GM18505 (cell line): ENCODE measurements around the gene ZSWIM4.
A peak's percentile ranks its signal among the peaks of the same experiment; 100 is the strongest.

ENCODE experiments used
- ATAC-seq: cut with Tn5 transposase; IDR thresholded peaks from one replicate; pipeline ENCODE4 v1.9.1; 2021; ENCODE audit not compliant: unreplicated experiment
- POLR2A ChIP-seq: IDR thresholded peaks from 4 replicates; pipeline ENCODE4 v1.6.1; 2011; ENCODE audit warnings: borderline replicate concordance; ENCODE audit not compliant: insufficient read depth, insufficient read length; ENCODE audit errors: extremely low read depth

ZSWIM4 gene

GRCh38 chr19:13794398-13794756 is 866 bp upstream of the ZSWIM4 start:
- ATAC-seq = no peak
- no peak for TF ChIP-seq POLR2A

GRCh38 chr19:13795595-13796300 is 505 bp downstream of the ZSWIM4 start:
- peak; percentile 37 for ATAC-seq
- no peak for TF ChIP-seq POLR2A

- TF ChIP-seq POLR2A = no peak
- no peak for ATAC-seq
Observed at GRCh38 chr19:13796301-13797057, 1.2 kb downstream of the ZSWIM4 start.

DNA sequence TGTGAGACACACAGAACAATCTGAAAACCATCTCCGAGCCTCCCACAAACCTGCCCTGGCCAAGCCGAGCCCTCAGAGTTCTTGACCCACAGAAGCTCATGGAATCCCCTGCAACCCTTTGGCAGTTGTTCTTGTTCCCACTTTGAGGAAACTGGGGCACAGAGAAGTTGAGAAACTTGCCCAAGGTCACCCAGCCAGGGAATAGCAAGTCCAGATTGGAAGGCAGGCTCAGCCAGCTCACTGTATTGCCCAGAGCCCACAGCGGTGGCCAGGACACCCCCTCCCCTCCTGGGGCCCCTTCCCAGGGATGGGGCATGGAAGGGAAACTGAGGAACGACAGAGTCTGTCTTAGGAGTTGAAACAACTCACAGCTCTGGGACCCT is 1.8 kb downstream of the ZSWIM4 start:
- no peak for TF ChIP-seq POLR2A
- no peak for ATAC-seq

- TF ChIP-seq POLR2A = no peak
Observed at GRCh38 chr19:13797870-13798269, 2.6 kb downstream of the ZSWIM4 start.

DNA sequence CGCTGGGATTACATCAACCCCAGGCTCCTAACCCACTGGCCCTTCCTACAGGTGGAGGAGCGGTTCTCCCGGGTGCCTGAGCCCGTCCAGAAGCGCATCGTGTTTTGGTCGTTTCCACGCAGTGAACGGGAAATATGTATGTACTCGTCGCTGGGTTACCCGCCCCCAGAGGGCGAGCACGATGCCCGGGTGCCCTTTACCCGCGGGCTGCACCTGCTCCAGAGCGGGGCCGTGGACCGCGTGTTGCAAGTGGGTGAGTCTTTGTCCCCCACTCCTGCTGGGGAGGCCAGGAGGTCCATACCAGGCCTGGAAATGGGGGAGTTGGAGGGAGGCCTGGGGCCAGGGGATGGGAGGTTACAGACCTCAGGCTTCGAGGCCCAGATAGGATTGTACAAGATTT is 4.4 kb downstream of the ZSWIM4 start:
- ATAC-seq = no peak
- no peak for TF ChIP-seq POLR2A

More at GRCh38 chr19:13797870-13798269, 2.6 kb downstream of the ZSWIM4 start:
- ATAC-seq = no peak

GRCh38 chr19:13803038-13803437 is 7.8 kb downstream of the ZSWIM4 start:
- no peak for ATAC-seq
- TF ChIP-seq POLR2A = no peak

DNA sequence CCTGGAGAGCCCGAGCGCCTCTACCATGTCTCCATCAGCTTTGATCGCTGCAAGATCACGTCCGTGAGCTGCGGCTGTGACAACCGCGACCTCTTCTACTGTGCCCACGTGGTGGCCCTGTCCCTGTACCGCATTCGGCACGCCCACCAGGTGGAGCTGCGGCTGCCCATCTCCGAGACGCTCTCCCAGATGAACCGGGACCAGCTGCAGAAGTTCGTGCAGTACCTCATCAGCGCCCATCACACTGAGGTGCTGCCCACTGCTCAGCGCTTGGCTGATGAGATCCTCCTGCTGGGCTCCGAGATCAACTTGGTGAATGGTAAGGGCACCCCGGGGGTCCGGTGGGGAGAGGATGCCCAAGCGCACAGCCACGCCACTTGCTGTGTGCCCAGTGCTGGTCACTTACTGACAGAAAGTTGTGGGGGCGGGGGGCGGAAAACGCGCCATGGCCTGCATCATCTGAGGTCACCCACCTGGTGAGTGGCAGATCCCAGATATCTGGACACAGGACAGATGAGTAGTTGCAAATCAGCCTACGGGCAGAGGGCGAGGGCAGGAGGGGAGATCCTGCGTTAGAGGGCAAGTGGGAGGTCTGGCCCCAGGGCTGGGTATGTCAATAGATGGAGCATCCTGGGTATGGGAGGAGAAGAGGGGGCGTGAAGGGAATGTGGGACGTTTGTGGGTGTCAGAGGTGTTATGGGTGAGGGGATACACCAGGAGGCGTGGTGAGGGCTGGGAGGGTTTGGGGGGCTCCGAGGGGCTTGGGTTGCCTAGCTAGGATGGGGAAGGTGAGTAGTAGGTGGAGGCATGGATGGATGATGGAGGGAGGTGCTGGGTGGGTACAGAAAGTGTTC is 9.8 kb downstream of the ZSWIM4 start:
- ATAC-seq = no peak
- no peak for TF ChIP-seq POLR2A

DNA sequence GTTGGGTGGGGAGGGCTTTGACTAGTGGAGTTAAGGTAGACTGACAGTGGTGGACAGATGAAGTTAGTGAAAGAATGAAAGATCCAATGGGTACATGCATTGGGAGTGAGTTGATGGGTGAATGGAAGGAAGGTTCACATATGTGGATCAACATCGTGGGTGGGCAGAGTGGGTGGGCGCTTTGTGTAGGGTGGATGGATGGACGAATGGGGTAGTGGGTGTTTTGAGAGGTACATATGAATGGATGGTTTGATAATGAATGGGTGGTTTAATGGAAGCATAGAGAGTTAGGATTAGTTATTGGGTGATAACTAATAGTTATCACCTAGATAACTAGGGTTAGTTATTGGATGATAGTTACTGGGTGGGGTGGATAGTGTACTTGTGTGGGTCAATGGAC is 11.5 kb downstream of the ZSWIM4 start:
- ATAC-seq = no peak
- no peak for TF ChIP-seq POLR2A

DNA sequence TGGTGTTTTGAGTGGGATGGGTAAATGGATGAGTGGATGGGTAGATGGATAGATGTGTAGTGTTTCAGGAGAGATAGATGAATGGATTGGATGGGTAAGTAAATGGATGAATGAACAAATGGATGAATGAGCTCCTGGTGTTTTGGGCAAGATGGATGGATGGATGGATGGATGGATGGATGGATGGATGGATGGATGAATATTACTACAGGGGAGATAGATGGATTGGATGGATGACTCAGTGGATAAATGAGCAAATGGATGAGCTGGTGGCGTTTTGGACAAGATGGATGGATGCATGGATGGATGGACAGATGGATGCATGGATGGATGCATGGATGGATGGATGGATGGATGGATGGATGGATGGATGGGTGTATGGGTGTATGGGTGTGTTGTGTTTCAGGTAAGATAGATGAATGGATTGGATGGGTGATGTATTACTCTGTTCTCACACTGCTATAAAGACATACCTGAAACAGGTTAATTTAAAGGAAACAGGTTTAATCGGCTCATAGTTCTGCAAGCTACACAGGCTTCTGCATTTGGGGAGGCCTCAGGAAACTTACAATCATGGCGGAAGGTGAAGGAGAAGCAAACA is 12.3 kb downstream of the ZSWIM4 start:
- no peak for TF ChIP-seq POLR2A
- ATAC-seq = no peak

DNA sequence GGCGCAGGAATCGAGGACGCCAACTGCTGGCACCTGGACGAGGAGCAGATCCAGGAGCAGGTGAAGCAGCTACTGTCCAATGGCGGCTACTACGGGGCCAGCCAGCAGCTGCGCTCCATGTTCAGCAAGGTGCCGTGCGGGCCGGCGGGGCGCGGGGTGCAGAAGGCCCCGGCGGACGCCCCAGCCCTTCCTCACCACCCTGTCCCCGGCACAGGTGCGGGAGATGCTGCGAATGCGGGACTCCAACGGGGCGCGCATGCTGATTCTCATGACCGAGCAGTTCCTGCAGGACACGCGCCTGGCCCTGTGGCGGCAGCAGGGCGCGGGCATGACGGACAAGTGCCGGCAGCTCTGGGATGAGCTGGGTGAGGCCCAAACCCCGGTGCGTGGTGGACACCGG is 13.6 kb downstream of the ZSWIM4 start:
- no peak for TF ChIP-seq POLR2A
- no peak for ATAC-seq

GRCh38 chr19:13812544-13812943 is 17.3 kb downstream of the ZSWIM4 start:
- ATAC-seq = no peak
- no peak for TF ChIP-seq POLR2A

- no peak for TF ChIP-seq POLR2A
- ATAC-seq = no peak
Observed at GRCh38 chr19:13813147-13813546, 17.9 kb downstream of the ZSWIM4 start.

GRCh38 chr19:13814550-13814949 is 19.3 kb downstream of the ZSWIM4 start:
- TF ChIP-seq POLR2A = no peak
- ATAC-seq = no peak

DNA sequence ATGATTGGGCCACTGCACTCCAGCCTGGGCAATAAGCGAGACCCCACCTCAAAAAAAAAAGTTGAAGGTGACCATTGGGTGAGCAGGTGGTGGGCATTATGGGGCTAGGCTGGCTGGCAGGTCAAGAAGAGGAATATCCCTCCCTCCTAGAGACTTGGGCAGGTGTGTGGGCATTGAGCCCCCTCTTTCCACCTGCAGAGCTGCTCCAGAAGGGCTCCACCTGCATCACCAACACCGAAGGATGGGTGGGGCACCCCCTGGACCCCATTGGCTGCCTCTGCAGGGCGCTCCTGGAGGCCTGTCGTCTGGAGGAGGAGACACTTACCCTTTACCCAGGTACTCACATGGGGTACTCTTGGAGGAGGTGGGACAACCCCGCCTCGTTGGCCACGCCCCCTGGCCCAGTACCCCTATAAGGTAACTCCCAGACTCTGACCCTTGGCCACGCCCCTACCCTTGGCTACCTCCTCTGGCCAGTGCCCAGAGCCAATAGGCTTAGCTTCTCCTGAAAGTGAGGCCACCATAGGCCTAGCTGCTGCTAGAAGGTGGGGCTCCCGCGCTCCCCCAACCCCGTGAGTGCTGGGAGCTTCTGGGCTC is 21.9 kb downstream of the ZSWIM4 start:
- ATAC-seq = no peak
- no peak for TF ChIP-seq POLR2A
